Right renal pelvis (tissue), 4 donors: ENCODE measurements around the gene AP2A2. TPM values are rescaled to one million over a fixed set of nuclear protein-coding genes. Genes with fewer than 3 reads are reported as not detected.

Source experiments
- DNase-seq, 4 donors: peaks; one replicate each; pipeline ENCODE4 v3.0.0-alpha.2; 2013; ENCODE audit warnings: low read depth in 4 of 4, low spot score in 3 of 4, missing footprints in 1 of 4
- polyA plus RNA-seq, 4 donors: library from polyadenylated mRNA; unstranded; fragments of 120-200 nt; gene quantifications; one replicate each; pipeline ENCODE4 v1.2.1, GENCODE V29; 2013; ENCODE audit not compliant: insufficient read length in 4 of 4

The AP2A2 gene
- polyA plus RNA-seq, 4 donors = 100 to 120 (median 109) TPM

DNA sequence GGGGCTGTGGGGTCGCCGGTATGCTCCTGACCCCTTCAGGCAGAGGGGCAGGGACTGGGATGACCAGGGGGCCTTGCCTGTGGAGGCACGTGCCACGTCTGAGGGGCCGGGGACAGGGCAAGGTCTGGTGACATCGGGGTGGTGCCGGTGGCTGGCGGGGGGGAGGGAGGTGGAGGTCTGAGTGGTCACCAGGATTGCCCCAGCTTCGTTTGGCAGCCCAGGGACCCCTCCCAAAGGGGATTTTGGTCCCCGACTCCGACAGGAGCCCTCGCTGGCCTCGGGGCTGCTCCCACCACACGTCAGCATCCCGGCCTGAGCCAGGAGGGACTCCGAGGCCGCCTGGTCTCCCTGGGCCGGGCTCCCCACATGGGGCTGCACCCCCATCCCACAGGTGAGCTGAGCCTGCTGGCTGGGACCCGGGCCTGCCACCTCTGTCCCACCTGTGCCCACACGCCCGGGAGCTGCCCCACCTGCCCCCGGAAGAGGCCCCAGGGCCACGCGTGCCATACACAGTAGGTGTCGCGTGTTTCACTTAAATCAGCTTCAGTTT is 111.9 kb downstream of the AP2A2 start:
- DNase-seq = no peak

DNA sequence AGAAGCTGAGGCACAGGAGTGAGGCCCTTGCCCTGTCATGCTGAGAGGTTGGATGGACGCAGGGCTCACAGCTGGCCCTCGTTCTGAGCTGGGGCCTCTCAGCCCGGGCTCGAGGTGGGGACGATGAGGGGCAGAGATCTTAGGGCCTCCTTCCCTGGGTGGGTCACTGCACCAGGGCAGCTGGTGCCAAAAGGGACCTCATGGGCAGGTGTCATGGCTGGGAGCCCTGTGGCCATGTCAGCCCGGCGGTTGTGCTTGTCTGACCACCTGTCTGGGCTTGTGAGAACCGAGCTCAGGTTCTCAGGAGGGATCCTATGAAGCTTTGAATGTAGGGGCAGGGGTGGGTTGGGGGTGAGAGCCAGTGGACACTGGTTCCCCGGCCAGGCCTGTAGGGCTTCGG is 112.7 kb downstream of the AP2A2 start:
- DNase-seq = no peak

DNA sequence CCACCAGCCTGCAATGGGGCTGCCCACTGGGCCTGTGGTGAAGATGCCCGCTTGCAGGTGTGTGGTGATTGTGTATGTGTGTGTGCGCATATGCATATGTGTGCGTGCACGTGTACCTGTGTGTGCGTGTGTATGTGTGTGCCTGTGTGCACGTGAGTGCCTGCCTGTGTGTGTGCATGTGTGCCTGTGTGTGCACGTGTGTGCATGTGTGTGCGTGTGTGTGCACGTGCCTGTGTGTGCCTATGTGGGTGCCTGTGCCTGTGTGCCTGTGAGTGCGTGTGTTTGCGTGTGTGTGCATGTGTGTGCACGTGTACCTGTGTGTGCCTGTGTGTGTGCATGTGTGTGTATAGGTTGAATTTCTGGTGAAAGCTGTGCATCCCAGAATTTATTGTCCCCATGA is 113.3 kb downstream of the AP2A2 start:
- no peak for DNase-seq

DNA sequence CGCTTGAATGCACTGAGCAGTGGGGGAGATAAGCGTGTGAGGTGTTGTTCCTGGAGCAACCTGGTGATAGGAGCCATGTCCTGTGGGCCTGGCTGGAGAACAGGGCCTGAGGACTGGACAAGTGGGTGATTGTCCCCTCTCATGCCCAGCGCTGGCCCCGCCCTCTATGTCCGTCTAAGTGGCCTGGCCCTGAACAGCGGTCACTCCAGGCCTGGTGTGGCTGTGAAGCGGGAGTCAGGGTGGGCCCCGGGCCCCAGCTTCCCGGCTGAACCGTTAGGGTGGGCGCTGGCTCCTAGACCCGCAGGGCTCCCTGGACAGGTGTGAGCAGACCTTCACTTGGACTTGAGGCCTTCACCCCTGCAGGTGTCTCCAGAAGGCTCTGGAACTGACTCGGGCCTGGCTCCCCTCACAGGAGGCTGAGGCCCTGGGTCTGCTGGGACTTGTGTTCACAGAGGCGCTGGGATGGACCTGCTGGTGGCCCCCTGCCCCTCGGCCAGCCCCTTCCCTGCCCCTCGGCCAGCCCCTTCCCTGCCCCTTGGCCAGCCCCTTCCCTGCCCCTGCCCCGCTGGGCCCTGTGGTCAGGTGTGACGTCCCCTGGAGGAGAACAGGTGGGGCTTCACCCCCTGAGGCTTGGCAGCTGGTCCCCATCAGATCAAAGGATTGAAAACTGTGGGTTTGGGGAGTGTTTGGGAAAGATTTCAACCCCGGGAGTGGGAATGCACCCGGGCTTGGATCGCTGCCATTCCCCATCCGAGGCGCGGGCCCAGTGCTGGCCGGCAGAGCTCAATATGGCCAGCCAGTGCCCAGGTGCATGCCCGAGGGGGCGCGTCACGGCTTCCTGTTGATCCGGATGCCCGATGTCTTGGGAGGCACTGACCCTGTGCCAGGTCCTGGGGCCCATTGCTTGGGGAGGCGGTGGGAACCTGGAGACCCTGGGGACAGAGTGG is 114.1 kb downstream of the AP2A2 start:
- no peak for DNase-seq

DNA sequence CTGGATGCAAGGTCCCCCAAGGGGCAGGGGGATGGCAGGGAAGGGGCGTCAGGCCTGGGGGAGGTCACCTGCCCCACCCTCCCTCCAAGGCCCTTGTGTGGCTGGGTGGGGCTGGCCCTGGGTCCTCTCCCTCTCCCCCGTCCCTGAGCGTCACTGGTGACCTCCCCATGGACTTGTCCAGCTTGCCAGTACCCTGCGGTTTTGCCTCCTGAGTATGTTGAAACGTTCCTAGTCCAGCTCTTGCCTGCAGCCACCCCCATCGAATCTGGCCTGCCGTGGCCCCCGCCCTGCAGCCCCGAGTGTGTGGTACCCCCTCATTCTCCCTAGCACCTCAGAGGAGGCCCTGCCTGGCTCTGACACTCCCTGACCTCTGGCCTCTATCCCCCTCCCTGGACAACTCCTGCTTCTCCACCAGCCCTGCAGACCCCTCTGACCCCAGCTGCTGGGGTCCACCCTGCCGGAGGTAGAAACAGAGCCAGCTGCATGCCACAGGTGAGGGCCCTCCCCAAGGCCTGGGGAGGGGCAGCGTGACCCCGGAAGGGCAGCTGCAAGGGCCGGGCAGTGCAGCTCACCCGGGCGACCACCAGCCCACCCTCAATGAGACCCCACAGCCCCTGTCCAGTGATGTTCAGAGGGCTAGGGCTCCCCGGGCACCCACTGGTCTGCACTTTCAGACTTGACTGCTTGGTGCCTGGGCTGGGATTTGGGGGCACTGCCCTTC is 114.9 kb downstream of the AP2A2 start:
- DNase-seq = no peak

DNA sequence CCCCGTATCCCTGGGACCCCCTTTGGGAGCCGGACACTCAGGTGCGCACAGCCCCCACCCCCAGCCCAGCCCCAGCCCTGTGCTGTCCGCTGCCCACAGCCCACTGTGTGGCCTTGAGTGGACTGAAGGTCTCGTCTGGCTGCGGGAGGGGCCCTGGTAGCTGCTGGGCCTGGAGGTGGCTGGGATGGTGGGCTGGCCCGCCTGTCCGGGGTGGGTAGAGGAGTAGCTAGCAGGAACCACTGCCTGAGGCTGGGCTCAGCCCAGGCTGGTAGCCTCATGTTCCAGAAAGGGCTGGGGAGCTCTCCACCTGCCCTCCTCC is 115.4 kb downstream of the AP2A2 start:
- DNase-seq = no peak

DNA sequence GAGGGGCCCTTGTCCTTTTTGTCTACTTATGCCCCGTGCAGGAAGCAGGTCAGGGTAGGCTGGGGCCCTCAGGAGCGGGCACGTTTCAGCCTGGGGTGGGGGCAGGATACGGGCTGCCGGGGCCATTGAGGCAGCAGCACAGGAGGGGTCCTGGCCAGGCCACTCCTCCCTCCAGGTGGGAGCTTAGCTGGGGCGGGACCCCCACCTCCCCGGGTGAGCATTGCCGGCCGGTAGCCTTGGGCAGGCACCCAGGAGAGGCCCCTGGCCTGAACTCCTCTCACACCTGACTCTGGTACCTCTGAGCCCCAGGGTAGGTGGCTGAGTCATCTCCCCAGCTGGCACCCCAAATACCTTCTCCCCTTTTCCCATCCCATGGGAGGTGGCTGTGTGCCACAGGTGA is 115.8 kb downstream of the AP2A2 start:
- no peak for DNase-seq

DNA sequence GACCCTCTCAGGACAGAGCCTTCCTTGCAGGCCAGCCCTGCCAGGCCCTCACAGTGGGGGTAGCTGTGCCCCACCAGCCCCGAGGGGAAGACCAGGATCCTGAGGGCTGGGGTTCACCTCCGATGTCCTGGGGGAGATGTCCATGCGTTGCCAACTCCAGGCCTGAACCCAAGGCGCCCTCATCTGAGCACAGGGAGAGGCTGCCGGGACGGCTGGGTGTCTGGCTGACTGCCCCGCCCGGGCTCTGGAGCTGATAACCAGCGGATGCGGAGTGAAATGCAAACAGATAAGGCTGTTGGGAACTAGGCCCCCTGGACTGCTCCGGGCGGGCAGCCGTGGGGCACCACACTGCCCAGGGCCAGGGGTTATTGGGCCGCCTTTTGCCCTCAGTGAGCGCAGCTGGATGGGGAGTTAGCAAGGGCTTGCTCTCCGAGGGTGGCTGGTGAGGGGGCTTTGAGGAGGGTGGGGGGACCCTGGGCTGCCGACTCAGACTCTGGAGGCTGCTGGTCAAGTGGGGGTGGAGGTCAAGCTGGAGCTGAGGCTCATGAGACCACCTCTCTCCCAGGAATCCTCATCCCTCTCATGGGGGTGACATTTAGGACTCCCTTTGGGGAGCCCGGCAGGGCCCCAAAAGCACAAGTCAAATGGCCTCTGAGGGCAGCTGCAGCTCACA is 116.4 kb downstream of the AP2A2 start:
- no peak for DNase-seq

DNA sequence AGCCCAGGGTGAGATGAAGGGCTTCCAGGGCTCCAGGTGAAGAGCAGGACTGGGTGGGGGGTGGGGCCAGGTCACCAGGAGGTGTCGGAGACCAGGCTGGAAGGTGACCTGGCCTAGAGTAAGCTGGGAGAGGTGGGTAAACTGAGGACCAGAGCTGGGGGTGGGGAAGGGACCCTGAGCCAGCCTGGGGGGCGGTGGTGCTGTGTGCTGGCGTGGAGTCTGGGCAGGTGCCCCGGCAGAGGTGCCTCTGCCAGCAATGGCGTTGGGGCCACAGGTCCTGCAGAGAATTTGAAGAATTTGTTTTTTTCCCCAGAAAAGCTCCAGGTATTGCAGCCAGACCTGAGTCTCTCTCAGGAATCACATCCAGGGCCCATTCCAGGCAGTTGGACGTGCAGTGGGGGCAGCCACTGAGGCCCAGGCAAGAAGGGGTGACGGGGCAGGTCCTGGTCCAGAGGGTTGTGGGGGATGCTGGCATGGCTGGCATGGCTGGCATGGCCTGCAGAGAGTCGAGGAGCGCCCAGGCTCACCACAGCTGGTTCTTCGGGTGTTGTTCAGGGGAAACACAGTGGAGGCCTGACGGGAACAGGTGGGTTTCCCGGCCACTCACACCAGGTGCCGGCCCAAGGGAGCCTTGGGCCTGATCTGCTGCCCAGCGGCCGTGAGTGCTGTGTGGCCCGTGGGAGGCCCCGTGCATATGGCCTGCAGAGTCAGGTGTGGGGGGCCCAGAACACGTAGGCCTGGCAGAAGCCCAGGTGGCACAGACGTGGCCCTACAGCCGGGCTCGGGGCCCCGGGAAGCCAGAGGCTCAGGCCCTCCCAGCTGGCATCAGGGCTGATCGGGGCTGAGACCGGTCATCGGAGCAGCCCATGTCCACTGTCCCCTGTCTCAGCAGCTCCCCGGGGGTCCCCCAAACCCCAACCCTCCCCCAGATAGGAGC is 117.2 kb downstream of the AP2A2 start:
- no peak for DNase-seq

DNA sequence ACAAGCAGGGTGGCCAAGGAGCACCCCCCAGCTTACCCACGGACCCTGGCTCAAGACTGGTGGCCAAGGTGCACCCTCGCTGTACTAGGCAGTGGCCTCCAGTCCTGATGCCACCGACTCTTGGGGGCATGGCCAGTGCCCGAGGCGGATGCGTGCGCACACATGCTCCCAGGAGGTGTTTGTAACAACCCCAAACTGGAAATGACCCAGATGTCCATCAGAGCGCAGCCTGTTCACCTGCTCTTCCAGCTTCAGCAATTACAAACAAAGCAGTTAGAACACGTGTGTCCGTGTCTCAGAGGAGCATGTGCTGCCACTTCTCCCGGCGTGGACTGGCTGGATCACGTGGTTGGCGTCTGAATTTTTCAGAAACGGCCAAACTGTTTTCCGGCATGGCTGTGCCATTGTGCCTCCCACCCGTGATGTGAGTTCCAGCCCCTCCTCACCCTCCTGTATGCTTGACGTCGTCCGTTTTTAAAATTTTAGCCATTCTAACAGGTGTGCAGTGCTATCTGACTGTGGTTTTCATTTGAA is 118.0 kb downstream of the AP2A2 start:
- peak in 1 of 4 donors; percentile 28 for DNase-seq

DNA sequence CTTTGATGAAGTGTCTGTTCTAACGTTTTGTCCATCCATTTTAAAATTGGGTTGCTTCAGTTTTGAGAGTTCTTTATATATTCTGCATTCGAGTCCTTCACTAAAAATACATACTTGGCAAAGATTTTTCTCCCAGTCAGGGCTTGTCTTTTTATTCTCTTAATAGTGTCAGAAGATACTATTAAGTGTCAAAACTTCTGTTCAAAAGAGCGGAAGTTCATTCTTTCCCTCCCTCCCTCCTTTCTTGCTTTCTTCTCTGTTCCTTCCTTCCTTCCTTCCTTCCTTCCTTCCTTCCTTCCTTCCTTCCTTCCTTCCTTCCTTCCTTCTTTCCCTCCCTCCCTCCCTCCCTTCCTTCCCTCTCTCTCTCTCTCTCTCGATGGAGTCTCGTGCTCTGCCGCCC is 118.5 kb downstream of the AP2A2 start:
- DNase-seq = no peak

DNA sequence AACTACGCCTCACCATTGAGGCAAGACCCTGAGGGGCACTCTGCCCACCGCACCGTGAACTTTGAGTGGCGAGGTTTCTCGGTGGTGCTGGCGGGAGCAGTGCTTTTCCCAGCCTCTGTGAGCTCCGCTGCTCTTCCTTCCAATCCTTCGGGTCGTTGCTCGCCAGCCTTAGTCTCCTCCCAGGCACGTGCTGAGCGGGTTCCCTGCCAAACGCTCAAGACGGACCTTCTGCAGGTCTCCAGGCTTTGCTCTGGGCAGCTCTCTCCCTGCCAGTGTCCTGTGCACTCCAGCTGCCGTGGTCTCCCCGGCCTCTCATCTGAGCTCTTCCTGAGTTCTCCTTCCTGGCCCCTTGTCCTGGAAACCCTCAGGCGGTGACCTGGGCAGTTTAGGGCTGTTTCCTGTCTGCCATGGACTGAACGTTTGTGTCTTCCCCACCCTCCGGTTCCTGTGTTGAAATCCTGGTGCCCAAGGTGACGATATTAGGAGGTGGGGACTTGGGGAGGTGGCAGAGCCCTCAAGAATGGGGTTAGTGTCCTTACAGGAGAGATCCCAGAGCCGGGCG is 122.0 kb downstream of the AP2A2 start:
- DNase-seq = no peak

DNA sequence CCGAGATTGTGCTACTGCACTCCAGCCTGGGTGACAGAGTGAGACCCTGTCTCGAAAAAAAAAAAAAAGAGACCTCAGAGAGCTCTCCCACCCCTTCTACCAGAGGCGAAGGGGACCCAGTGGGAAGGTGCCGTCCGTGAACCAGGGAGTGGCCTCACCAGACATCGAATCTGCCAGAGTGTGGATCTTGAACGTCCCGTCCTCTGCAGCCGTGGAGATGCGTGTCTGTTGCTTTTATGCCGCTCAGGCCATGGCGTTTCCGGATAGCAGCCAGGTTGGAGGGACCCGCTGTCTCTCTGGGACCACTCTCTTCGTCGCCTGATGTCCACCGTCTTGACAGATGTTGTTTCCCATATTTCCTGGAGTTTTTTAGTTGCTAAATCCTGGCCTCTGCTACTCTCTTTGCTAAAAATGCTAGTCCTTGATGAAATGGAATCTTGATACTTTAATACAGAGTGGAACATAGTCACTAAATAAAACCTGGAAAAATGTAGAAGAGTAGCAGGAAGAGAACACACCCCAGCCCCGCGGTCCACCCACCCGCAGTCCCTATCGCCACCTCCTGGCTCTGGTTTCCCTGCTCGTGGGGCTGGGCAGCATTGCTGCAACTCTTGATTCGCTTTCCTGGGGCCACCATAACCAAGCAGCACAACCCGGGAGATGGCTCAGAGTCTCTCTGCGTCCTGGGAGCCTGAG is 122.9 kb downstream of the AP2A2 start:
- DNase-seq = no peak

DNA sequence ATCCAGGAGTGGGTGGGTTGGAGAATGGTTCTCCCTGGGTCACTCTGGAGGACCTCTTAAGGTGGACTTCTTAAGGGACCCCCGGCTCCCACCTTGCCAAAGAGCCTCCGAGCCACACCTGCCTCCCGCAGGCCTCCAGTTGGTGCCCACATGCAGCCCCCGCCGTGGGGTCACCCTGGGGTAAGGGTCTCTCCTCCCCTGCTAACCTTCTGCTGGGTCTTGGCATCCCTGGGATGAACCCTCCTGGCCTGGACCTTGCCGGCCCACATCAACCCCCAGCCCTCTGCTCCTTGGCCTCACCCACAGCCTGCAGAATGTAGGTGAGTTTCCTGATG is 123.4 kb downstream of the AP2A2 start:
- no peak for DNase-seq

DNA sequence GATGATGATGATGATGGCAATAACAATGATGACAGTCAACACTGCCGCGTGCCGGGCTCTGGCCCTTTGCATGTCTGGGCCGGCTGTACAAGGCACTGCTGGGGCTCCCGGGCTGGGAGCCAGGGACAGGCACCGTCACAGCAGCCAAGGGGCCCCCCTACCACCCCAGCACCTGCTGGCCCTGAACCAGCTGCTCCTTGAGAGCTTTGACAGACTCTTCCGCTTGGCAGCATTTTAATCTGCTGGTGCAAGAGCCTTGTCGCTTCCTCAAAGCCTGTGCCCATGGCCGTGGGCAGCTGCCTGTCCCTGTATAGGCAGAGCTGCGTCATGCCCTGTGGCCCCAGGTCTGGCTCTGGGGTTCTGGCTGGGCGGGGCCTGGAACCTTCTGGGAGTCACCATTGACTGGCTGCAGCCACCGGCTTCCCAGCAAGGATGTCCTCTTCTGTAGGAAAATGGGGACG is 123.8 kb downstream of the AP2A2 start:
- DNase-seq = no peak

DNA sequence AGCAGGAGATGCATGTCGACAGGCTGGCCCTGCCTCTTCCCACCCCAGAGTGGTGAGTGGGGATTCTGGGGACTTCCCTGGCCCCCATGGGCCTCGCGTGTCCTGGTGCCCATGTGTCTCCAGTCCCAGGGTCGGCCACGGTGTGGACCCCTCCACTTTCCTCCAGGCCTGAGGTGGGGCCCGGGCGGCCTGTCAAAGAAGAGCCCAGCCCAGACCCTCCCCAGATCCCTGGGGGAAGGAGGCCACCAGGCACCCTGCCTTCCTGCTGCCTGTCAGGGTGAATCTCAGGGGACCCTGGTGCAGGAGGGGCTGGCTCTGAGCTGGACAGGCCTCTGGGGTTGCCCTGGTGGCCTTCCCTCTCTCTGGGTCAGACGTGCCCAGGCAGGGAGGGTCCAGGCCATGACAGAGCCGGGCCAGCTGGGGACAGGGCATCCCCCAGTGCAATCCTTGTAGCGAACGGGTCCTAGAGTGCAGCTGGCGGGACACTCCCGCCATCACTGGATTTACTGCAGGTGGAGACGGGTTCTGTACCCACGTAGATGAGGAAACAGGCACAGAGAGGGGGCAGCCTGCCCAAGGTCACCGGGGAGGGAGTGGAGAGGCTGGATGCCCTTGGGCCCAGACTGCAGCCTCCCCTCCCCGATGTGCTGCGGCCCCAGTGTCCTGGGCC is 124.4 kb downstream of the AP2A2 start:
- no peak for DNase-seq

DNA sequence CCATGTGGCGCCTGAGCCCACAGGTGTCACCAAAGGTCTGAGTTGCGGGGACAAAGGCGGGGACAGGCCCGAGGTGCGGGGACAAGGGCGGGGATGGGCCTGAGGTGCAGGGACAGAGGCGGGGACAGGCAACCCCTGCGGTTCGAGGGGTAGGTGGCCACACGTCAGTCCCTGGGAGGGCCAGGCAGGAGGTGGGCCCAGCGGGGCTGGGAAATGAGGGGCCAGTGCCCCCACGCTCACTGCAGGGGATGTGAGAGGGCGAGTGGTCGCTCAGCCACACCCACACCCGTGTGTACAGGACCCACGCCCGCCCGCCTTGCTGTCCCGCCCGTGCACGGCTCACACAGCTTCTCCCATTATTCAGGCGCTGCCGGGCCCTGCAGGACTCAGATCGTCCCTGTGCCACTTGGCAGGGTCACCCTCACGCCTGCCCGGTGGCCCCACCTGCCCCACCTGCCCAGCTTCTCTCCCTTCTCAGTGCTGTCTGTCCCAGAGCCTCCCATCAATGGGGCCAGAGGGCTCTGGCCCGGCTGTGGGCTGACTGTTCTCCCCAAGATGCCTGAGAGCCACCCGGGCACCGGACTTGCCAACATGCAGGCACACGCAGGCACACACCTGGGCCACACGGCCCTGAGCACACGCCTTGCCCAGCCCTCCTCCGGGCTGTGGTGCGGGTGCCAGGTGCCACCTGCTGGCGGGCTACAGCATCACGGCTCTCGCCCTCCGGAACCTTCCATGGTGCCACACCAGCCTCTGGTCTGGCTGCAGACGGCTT is 125.1 kb downstream of the AP2A2 start:
- DNase-seq = peak in 3 of 4 donors; percentile 47 to 65 (median 49)
